ENCODE data around the gene S100A2.
A peak's percentile ranks its signal among the peaks of the same experiment; 100 is the strongest.

S100A2 gene

DNA sequence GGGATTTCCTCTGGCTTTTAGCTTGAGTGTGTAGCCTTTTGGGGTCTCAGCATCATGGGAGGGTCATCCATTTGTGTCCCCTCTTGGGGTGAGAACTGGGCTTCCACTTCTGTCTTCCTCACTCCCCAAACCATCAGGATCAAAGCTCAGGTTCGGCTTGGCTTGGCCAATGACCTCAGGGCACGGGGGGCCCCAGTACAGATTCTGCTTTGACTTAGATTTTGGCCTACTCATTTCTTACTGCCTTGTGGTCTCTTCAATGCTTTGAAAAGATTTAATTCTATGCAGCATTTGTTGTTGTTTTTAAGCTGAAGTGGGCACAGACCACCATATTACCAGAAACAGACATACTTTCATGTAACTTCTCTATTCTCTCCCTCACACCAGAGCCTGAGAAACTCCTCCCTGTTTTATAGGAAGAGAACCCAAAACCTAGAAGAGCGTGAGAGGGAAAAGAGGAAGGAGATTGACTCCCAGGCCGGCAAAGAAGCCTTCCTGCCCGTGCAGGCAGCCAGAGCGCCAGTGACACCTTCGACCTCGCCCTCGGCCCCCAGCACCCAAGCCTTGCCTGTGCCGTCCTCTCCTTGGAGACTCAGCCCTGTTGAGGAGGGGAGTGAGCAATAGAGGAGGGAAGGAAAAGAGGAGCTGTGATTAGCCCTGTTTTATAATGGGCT is 14.7 kb downstream of the S100A2 start:
- Histone ChIP-seq H3K27me3 (ENCODE audit: insufficient read depth, low read length) (no peaks in the 10 kb centered on the region), H3K4me3 (ENCODE audit: low read depth, low read length) (no peak overlapping the region), H3K79me2 (ENCODE audit: control insufficient read depth, insufficient read depth, low read length, unreplicated experiment) (no peaks in the 10 kb centered on the region), H3K4me1 (ENCODE audit: control insufficient read depth, insufficient read depth, low read length, unreplicated experiment) (peaks cover 51% of the 10 kb centered on the region), H2AFZ (ENCODE audit: low read length, unreplicated experiment) (no peak overlapping the region), H3K36me3 (ENCODE audit: insufficient read depth, low read length) (no peaks in the 10 kb centered on the region), H3K27ac (ENCODE audit: low read depth, low read length) (no peak overlapping the region)

DNA sequence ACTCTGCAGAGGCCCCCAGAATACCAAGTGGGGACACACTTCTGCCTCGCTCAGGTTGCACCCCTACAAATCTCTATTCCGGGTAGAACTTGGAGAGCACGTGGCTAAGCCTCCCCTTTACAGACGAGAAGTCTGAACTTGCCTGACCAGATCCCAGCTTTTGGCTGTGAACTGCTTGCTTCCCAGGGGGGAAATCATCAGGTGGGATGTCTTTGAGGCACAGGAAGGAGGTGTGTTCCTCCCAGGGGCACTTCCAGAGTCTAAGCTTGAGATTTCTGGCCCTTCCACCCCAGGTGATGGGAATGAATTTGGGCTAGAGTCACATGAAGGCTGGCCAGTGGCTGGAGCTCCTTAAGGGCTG is 15.3 kb downstream of the S100A2 start:
- Histone ChIP-seq H3K27me3 (ENCODE audit: insufficient read depth, low read length) (no peaks in the 10 kb centered on the region), H3K4me3 (ENCODE audit: low read depth, low read length) (no peak overlapping the region), H3K4me1 (ENCODE audit: control insufficient read depth, insufficient read depth, low read length, unreplicated experiment) (peaks cover 57% of the 10 kb centered on the region), H3K36me3 (ENCODE audit: insufficient read depth, low read length) (no peaks in the 10 kb centered on the region), H3K27ac (ENCODE audit: low read depth, low read length) (no peak overlapping the region), H3K79me2 (ENCODE audit: control insufficient read depth, insufficient read depth, low read length, unreplicated experiment) (no peaks in the 10 kb centered on the region), H2AFZ (ENCODE audit: low read length, unreplicated experiment) (no peak overlapping the region)

DNA sequence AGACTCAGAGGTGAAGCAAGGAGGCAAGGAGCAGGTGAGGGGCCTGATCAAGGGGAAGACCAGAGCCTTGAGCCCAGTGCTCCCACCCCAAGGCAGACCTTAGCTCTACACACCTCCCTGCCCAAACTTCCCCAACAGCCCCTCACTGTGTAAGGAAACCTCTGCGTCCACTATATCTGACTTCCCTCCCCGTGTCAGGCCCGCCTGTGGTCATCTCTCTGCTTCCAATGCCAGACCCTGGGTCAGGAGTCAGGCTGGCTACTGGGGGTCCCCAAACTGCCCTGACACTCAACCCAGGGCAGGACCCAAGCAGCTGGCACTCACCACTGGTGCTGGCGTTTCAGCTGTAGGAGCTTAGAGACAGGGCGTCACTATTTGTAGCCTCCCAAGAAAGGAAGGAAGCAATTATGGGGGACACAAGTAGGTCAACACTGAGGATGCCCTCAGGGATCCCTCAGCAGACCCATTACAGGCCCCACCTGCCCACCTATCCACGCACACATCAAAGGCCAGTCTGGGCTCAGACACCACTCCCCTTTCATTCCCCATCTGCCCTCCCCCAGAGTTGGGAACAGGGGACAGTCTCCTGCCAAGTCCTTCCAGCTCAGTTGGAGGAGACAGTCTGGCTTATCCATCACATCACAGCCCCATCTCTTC is 15.8 kb downstream of the S100A2 start:
- H3K36me3 ChIP-seq (ENCODE audit: insufficient read depth, low read length): no peaks in the 10 kb centered on the region
- H3K79me2 ChIP-seq (ENCODE audit: control insufficient read depth, insufficient read depth, low read length, unreplicated experiment): no peaks in the 10 kb centered on the region
- peak overlapping the region; percentile 53; the same call in 1 of the 2 replicates for H3K27ac ChIP-seq (ENCODE audit: low read depth, low read length)
- no peaks in the 10 kb centered on the region for H3K27me3 ChIP-seq (ENCODE audit: insufficient read depth, low read length)
- H3K4me1 ChIP-seq (ENCODE audit: control insufficient read depth, insufficient read depth, low read length, unreplicated experiment): peaks cover 60% of the 10 kb centered on the region
- no peak overlapping the region for H3K4me3 ChIP-seq (ENCODE audit: low read depth, low read length)
- H2AFZ ChIP-seq (ENCODE audit: low read length, unreplicated experiment): no peak overlapping the region

DNA sequence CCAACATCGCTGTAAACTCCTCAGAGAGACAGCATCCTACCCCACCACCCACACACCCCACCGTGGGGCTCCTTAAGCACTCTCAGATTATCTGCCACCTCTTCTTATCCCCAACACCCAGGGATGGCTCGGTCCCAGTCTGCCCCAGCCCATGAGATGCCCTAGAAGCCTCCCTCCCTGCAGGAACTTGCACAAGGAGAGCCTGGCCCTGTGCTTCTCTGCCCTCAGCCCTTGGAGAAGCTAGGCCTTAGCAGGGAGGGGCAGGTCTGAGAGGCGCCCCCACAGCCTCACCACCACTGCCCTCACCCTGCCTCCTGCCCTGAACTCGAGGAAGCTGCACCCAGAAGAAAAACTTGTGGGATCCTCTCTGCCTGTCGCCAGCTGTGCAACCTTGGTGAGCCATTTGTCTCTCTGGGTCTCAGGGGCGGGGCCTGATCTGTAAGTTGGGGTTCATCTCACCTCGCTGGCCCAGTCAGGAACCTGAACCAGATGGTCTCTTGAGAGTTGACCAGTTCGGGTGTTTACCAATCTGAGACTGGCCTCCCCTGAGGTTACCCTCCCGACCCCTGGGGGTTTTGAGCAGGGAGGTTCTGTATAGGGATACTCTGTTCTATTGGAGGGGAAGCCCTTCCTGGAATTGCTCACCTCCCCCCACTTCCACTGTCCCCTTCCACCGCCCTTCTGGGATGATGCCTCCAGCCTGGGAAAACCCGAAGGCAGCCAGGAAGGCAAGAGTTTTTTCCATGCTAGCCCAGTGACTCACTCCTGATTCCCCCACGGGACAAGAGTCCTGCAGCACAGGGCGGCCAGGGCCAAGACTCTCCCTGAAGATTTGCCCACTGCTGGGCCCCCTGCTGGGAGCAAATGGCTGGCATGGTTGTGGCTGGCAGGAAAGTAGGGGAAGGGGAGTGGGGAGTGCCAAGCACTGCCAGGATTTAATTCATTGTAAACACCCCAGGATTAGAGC is 16.6 kb downstream of the S100A2 start, which contains the start of gene S100A3:
Gene S100A3, minus strand, starts transcription at position 537 of the 967 bp plus-strand sequence. CDS start 773 bp downstream, outside the sequence.
- Histone ChIP-seq H3K27me3 (ENCODE audit: insufficient read depth, low read length) (no peaks in the 10 kb centered on the region), H2AFZ (ENCODE audit: low read length, unreplicated experiment) (no peak within 1 kb of the TSS), H3K36me3 (ENCODE audit: insufficient read depth, low read length) (no peaks in the 10 kb centered on the region), H3K4me1 (ENCODE audit: control insufficient read depth, insufficient read depth, low read length, unreplicated experiment) (peaks cover 67% of the 10 kb centered on the region), H3K27ac (ENCODE audit: low read depth, low read length) (peak within 1 kb of the TSS; percentile 77), H3K79me2 (ENCODE audit: control insufficient read depth, insufficient read depth, low read length, unreplicated experiment) (no peaks in the 10 kb centered on the region), H3K4me3 (ENCODE audit: low read depth, low read length) (peak within 1 kb of the TSS; percentile 5; the same call in 1 of the 2 replicates)

DNA sequence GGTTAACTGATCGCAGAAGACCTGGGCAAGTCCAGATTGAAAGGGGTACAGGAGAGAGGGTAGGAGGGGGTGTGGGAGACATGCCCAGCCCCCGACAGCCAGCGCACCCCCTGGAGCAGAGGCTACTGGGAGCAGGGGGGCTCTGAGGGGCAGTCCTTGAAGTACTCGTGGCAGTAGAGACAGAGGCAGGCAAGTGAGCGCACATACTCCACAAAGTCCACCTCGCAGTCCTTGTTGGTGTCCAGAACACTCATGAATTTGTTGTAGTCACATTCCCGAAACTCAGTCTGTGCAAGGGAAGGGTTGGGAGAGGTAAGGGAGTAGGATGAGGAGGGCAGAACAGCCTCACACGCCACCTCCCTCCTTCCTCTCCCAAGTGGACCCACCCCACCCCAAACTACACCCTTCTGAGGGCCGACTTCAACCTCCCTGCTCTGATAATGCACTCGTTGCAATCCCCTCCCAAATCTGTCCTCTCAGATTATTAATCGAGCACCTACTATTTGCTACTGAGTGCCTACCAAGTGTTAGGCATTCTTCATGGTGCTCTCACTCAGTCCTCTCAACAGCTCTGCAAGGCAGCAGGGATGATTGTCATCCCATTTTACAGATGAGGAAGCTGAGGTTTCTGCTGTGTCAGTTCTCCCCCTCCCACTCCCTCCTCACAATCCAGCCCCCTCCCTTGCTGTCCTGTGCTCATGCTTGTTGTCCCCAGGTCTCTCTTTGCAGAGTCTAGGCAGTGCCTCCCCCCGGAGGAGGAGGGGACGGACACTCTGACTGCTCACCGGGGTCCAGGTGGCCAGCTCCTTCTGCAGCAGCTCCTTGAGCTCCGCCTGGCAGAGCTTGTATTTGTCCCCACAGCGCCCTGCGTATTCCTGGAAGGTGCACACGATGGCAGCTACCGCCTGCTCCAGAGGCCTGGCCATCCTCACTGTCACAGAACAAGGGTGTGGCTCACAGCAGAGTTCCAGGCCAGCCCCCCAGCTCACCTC is 17.8 kb downstream of the S100A2 start:
- H3K27me3 ChIP-seq (ENCODE audit: insufficient read depth, low read length): no peaks in the 10 kb centered on the region
- no peak overlapping the region for H3K4me3 ChIP-seq (ENCODE audit: low read depth, low read length)
- peaks cover 57% of the 10 kb centered on the region for H3K4me1 ChIP-seq (ENCODE audit: control insufficient read depth, insufficient read depth, low read length, unreplicated experiment)
- no peak overlapping the region for H2AFZ ChIP-seq (ENCODE audit: low read length, unreplicated experiment)
- H3K79me2 ChIP-seq (ENCODE audit: control insufficient read depth, insufficient read depth, low read length, unreplicated experiment): no peaks in the 10 kb centered on the region
- peak overlapping the region; percentile 77 for H3K27ac ChIP-seq (ENCODE audit: low read depth, low read length)
- H3K36me3 ChIP-seq (ENCODE audit: insufficient read depth, low read length): no peaks in the 10 kb centered on the region

DNA sequence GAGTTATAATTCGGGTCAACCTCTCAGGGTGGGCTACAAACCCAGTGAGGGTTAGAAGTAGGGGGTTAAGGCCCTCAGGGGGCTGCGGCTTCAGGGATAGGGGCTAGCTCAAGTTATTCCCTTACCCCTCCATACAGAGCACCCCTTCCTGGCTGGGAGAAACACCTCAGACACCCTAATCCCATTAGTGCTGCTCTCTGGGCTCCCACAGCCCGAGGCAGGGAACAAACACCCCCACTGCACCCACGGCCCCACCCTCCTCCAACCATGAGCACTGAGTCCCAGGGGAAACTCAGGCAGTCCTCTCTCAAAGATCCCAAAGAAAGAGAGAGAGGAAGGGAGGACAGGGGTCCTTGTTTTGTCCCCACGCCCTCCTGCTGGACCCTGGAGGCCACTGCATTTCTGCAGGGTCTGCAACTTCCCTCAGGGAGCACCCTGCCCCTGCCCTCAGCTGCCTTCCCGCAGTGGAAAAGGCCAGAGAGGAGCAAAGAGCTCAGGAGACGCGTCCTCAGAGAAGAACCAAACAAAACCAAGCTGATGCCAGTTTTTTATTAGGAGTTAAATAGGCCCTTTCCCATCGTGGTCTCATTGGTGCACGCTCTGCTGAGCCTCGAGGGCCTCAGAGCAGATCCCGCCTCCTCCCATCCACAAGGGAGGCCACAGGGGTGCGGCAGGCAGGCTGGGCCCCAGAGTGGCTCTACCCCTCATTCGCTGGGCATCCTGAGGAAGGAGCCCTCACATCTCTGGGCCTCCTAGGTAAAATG is 18.7 kb downstream of the S100A2 start:
- Histone ChIP-seq H2AFZ (ENCODE audit: low read length, unreplicated experiment) (no peak overlapping the region), H3K4me1 (ENCODE audit: control insufficient read depth, insufficient read depth, low read length, unreplicated experiment) (peaks cover 56% of the 10 kb centered on the region), H3K27me3 (ENCODE audit: insufficient read depth, low read length) (no peaks in the 10 kb centered on the region), H3K79me2 (ENCODE audit: control insufficient read depth, insufficient read depth, low read length, unreplicated experiment) (no peaks in the 10 kb centered on the region), H3K36me3 (ENCODE audit: insufficient read depth, low read length) (no peaks in the 10 kb centered on the region), H3K27ac (ENCODE audit: low read depth, low read length) (no peak overlapping the region), H3K4me3 (ENCODE audit: low read depth, low read length) (no peak overlapping the region)

DNA sequence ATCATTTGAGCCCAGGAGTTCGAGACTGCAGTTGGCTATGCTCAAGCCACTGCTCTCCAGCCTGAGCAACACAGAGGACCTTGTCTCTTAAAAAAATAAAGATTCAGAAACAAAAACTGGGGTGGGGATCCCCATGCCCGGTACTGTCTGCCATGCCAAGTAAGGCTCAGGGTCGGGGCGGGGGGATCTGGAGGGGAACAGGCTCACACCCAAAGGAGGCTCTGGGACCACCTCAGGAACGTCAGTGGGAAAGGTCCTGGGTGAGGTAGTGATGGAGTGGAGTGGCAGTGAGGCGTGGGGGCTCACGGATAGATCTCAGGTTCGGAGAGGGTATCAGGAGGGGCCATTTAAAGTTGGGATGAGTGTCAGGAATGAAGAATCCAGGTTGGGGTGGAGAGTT is 19.3 kb downstream of the S100A2 start:
- Histone ChIP-seq H2AFZ (ENCODE audit: low read length, unreplicated experiment) (no peak overlapping the region), H3K27ac (ENCODE audit: low read depth, low read length) (no peak overlapping the region), H3K79me2 (ENCODE audit: control insufficient read depth, insufficient read depth, low read length, unreplicated experiment) (no peaks in the 10 kb centered on the region), H3K4me1 (ENCODE audit: control insufficient read depth, insufficient read depth, low read length, unreplicated experiment) (peaks cover 56% of the 10 kb centered on the region), H3K27me3 (ENCODE audit: insufficient read depth, low read length) (no peaks in the 10 kb centered on the region), H3K4me3 (ENCODE audit: low read depth, low read length) (no peak overlapping the region), H3K36me3 (ENCODE audit: insufficient read depth, low read length) (no peaks in the 10 kb centered on the region)

DNA sequence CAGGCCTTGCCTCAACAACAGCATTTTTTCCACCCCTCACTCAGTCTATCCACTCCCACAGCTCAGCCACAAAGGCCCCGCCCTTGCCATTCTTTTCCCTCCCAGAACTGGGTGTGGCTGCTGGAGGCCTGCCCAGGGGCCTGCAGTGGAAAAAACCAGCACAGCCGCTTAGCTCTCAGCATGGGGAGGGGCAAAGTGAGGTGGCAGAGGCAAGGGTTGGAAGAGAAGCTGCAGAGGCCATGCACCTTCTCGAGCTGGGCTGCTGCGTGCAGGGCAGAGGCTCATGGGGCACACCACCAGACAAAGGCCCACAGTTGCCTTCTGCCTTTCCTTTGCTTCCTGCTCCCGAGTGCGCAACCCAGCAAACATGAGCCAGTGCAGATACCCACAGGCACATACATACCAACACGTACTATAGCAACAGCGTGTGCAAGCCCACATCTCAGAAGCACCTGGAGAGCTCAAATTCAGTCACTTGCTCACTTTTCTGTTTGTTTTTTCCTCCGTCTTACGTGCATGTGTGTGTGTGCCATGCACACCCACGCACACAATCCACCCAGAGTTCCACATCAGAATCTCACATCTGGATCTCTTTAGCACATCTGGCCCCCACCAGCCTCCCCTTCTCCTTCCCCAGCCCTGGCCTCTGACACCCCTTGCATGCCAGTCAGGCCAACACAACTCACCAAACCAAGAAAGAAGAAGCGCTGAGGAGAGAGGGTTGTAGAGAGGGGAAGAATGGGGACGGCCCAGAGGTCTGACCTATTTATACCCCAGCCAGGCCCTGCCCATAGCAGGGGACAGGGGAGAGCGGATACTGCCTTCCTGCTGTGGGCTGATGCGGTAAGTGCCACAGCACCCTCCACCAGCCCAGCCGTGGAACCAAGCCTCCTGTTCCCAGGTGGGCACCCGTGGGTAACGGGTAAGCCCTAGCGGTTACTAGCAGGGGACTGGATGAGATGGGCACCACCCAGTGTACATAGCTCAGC is 20.3 kb downstream of the S100A2 start, which contains the start of gene S100A4:
Gene S100A4, minus strand, starts transcription at position 740 of the 989 bp plus-strand sequence. CDS start 1,012 bp downstream, outside the sequence.
- H3K36me3 ChIP-seq (ENCODE audit: insufficient read depth, low read length): no peaks in the 10 kb centered on the region
- H3K4me1 ChIP-seq (ENCODE audit: control insufficient read depth, insufficient read depth, low read length, unreplicated experiment): peaks cover 63% of the 10 kb centered on the region
- peak within 1 kb of the TSS; percentile 67 for H2AFZ ChIP-seq (ENCODE audit: low read length, unreplicated experiment)
- H3K4me3 ChIP-seq (ENCODE audit: low read depth, low read length): peak within 1 kb of the TSS; percentile 64
- no peaks in the 10 kb centered on the region for H3K79me2 ChIP-seq (ENCODE audit: control insufficient read depth, insufficient read depth, low read length, unreplicated experiment)
- no peaks in the 10 kb centered on the region for H3K27me3 ChIP-seq (ENCODE audit: insufficient read depth, low read length)
- peak within 1 kb of the TSS; percentile 50 for H3K27ac ChIP-seq (ENCODE audit: low read depth, low read length)

All from ACC112 (cell line).